IMR-90 (cell line): ENCODE measurements around the gene SYNE1. TPM values are rescaled to one million over a fixed set of nuclear protein-coding genes. Genes with fewer than 3 reads are reported as not detected.

Experiments
- ATAC-seq: fragments of 200-7000 bp; cut with Tn5 transposase; 2 replicates; pipeline ENCODE4 v1.9.1; 2020; ENCODE audit warnings: low read depth, mild to moderate bottlenecking, moderate library complexity
- BruUV-seq: library from RNA; stranded (reverse); fragments of 400-500 nt; replicated peaks from 2 replicates; lab custom pipeline; 2021; lab: Mats Ljungman, UMichigan
- CTCF ChIA-PET: fragments of 300-600 bp; formaldehyde crosslinking; extraction: SDS; loops from one replicate; lab custom pipeline; 2021; ENCODE audit warnings: antibody characterized with exemption; lab: Yijun Ruan, JAX
- POLR2A ChIA-PET: fragments of 300-600 bp; sonication (Branson Sonifier 250); formaldehyde crosslinking; loops from one replicate; lab custom pipeline; 2022; ENCODE audit warnings: antibody characterized with exemption; ENCODE audit not compliant: unreplicated experiment; lab: Charles Lee
- DNase-seq: peaks from one replicate; pipeline ENCODE4 v3.0.0; 2013
- H2AFZ ChIP-seq: replicated peaks from 2 replicates; pipeline ENCODE3; 2013; ENCODE audit warnings: low read length, mild to moderate bottlenecking; ENCODE audit not compliant: poor library complexity
- H2AK5ac ChIP-seq: 2 replicates; pipeline ENCODE4 v1.6.1; 2013; ENCODE audit warnings: low read depth, low read length, inconsistent platforms
- H2AK9ac ChIP-seq: replicated peaks from 2 replicates; pipeline ENCODE3; 2013; ENCODE audit warnings: mild to moderate bottlenecking, low read depth, low read length, moderate library complexity; ENCODE audit not compliant: poor library complexity
- H2BK120ac ChIP-seq: 2 replicates; pipeline ENCODE4 v1.6.1; 2013; ENCODE audit warnings: low read depth, low read length, inconsistent platforms
- H2BK15ac ChIP-seq: 3 replicates; pipeline ENCODE4 v1.6.1; 2013; ENCODE audit warnings: low read depth, low read length, inconsistent platforms
- H2BK20ac ChIP-seq: 2 replicates; pipeline ENCODE4 v1.6.1; 2013; ENCODE audit warnings: low read depth, mild to moderate bottlenecking, inconsistent platforms, low read length, moderate library complexity
- H2BK5ac ChIP-seq: 2 replicates; pipeline ENCODE4 v1.6.1; 2013; ENCODE audit warnings: mild to moderate bottlenecking, low read depth, low read length, inconsistent platforms; ENCODE audit not compliant: poor library complexity, severe bottlenecking
- H3K14ac ChIP-seq: replicated peaks from 2 replicates; pipeline ENCODE4 v1.6.1; 2013; ENCODE audit warnings: low read depth, low read length, inconsistent platforms
- H3K18ac ChIP-seq: 2 replicates; pipeline ENCODE4 v1.6.1; 2013; ENCODE audit warnings: low read depth, low read length, control low read depth
- H3K23ac ChIP-seq: 2 replicates; pipeline ENCODE4 v1.6.1; 2013; ENCODE audit warnings: low read depth, low read length, inconsistent platforms
- H3K27ac ChIP-seq: 2 replicates; pipeline ENCODE4 v1.5.1; 2013; ENCODE audit warnings: mild to moderate bottlenecking, control low read depth, low read length; ENCODE audit not compliant: insufficient read depth
- H3K27me3 ChIP-seq: 2 replicates; pipeline ENCODE4 v1.6.1; 2013; ENCODE audit warnings: low read length; ENCODE audit not compliant: control insufficient read depth, insufficient read depth
- H3K36me3 ChIP-seq: 2 replicates; pipeline ENCODE4 v1.6.1; 2013; ENCODE audit warnings: low read length, mixed read lengths; ENCODE audit not compliant: control insufficient read depth, insufficient read depth
- H3K4ac ChIP-seq: 2 replicates; pipeline ENCODE4 v1.6.1; 2013; ENCODE audit warnings: low read depth, low read length, inconsistent platforms
- H3K4me1 ChIP-seq: 2 replicates; pipeline ENCODE4 v1.6.1; 2013; ENCODE audit warnings: low read length, mixed read lengths; ENCODE audit not compliant: control insufficient read depth, insufficient read depth
- H3K4me2 ChIP-seq: 2 replicates; pipeline ENCODE4 v1.6.1; 2013; ENCODE audit warnings: low read depth, mild to moderate bottlenecking, control low read depth, low read length, moderate library complexity
- H3K4me3 ChIP-seq: 2 replicates; pipeline ENCODE4 v1.5.1; 2013; ENCODE audit warnings: low read depth, mild to moderate bottlenecking, control low read depth, low read length, moderate library complexity; ENCODE audit not compliant: insufficient read depth
- H3K56ac ChIP-seq: 2 replicates; pipeline ENCODE4 v1.6.1; 2013; ENCODE audit warnings: low read length, inconsistent platforms; ENCODE audit not compliant: insufficient read depth; ENCODE audit errors: extremely low read depth
- H3K79me1 ChIP-seq, 2 experiments: 2 replicates each; pipeline ENCODE4 v1.6.1; 2013; ENCODE audit warnings: low read length in 2 of 2, inconsistent platforms in 1 of 2, low read depth in 1 of 2
- H3K9ac ChIP-seq: 2 replicates; pipeline ENCODE4 v1.6.1; 2013; ENCODE audit warnings: low read depth, low read length, control low read depth
- H3K9me1 ChIP-seq: 2 replicates; pipeline ENCODE4 v1.6.1; 2013; ENCODE audit warnings: low read length, inconsistent platforms; ENCODE audit not compliant: insufficient read depth
- H3K9me3 ChIP-seq: 2 replicates; pipeline ENCODE4 v1.6.1; 2013; ENCODE audit warnings: low read length; ENCODE audit not compliant: control insufficient read depth, insufficient read depth
- H4K20me1 ChIP-seq: 2 replicates; pipeline ENCODE4 v1.6.1; 2013; ENCODE audit warnings: low read length, inconsistent platforms; ENCODE audit not compliant: insufficient read depth
- H4K5ac ChIP-seq: 2 replicates; pipeline ENCODE4 v1.6.1; 2013; ENCODE audit warnings: mild to moderate bottlenecking, low read depth, low read length, control low read depth
- H4K8ac ChIP-seq, 2 experiments: 2 replicates each; pipeline ENCODE4 v1.6.1; 2013; ENCODE audit warnings: low read depth in 2 of 2, low read length in 2 of 2, control low read depth in 1 of 2, inconsistent platforms in 1 of 2
- H4K91ac ChIP-seq: 2 replicates; pipeline ENCODE4 v1.6.1; 2013; ENCODE audit warnings: low read depth, low read length, inconsistent platforms; ENCODE audit not compliant: insufficient read depth
- BHLHE40 ChIP-seq: fragments of 150-350 bp; IDR thresholded peaks from 2 replicates; pipeline ENCODE4 v1.6.1; 2016; ENCODE audit warnings: mild to moderate bottlenecking, low read depth, low read length
- CEBPB ChIP-seq: IDR thresholded peaks from 2 replicates; pipeline ENCODE4 v1.6.1; 2012; ENCODE audit warnings: low read depth, low read length, improper control_type of control experiment
- CHD1 ChIP-seq: IDR thresholded peaks from 2 replicates; pipeline ENCODE4 v1.6.1; 2012; ENCODE audit warnings: low read depth, low read length, improper control_type of control experiment
- FOS ChIP-seq: fragments of 150-350 bp; IDR thresholded peaks from 2 replicates; pipeline ENCODE4 v1.6.1; 2016; ENCODE audit warnings: low read depth, low read length
- MAFK ChIP-seq: IDR thresholded peaks from 2 replicates; pipeline ENCODE4 v1.6.1; 2012; ENCODE audit warnings: low read depth, low read length, improper control_type of control experiment
- MAZ ChIP-seq: IDR thresholded peaks from 2 replicates; pipeline ENCODE4 v1.6.1; 2012; ENCODE audit warnings: low read depth, mild to moderate bottlenecking, low read length, improper control_type of control experiment, moderate library complexity, borderline replicate concordance
- MXI1 ChIP-seq: IDR thresholded peaks from 2 replicates; pipeline ENCODE4 v1.6.1; 2012; ENCODE audit warnings: low read depth, mild to moderate bottlenecking, low read length, moderate library complexity, borderline replicate concordance
- NFE2L2 ChIP-seq: fragments of 150-350 bp; IDR thresholded peaks from 2 replicates; pipeline ENCODE4 v1.6.1; 2016; ENCODE audit warnings: low read depth, mild to moderate bottlenecking, low read length
- POLR2A ChIP-seq: IDR thresholded peaks from 2 replicates; pipeline ENCODE4 v1.6.1; 2012; ENCODE audit warnings: mild to moderate bottlenecking, low read depth, low read length
- RAD21 ChIP-seq: IDR thresholded peaks from 2 replicates; pipeline ENCODE4 v1.6.1; 2012; ENCODE audit warnings: low read length, improper control_type of control experiment
- RCOR1 ChIP-seq: IDR thresholded peaks from 2 replicates; pipeline ENCODE4 v1.6.1; 2012; ENCODE audit warnings: mild to moderate bottlenecking, low read length, improper control_type of control experiment; ENCODE audit not compliant: insufficient replicate concordance
- RFX5 ChIP-seq: IDR thresholded peaks from 2 replicates; pipeline ENCODE4 v1.8.0; 2012; ENCODE audit warnings: low read depth, mild to moderate bottlenecking, low read length, moderate library complexity
- SMC3 ChIP-seq: fragments of 150-350 bp; IDR thresholded peaks from 2 replicates; pipeline ENCODE4 v1.6.1; 2016; ENCODE audit warnings: low read depth, mild to moderate bottlenecking, antibody characterized with exemption, low read length, moderate library complexity
- WGBS, 2 experiments: methylation state at CpG; one replicate each; pipeline versions ENCODE4 v1.1.5 to v1.1.7; 2013; ENCODE audit warnings: missing lambda C conversion rate in 2 of 2; ENCODE audit not compliant: insufficient read length in 1 of 2; ENCODE audit errors: extremely low coverage in 2 of 2; 5-methylcytosine and 5-hydroxymethylcytosine counted together
- dilution Hi-C: fragments of 300-500 bp; cut with HindIII; formaldehyde crosslinking; loops from one replicate; pipeline ENCODE4 v1.14.3; 2018; ENCODE audit warnings: low sequenced_read_pairs; ENCODE audit not compliant: unreplicated experiment
- in situ Hi-C: fragments of 300-500 bp; cut with MboI; formaldehyde crosslinking; loops from 3 replicates; pipeline ENCODE4 v1.14.3; 2019; ENCODE audit warnings: low sequenced_read_pairs, inconsistent platforms, mixed read lengths
- intact Hi-C: fragments of 100-400 bp; cut with micrococcal nuclease; formaldehyde crosslinking; loops from 2 replicates; pipeline ENCODE4 v1.10.0; 2022
- polyA plus RNA-seq, 3 experiments: library from polyadenylated mRNA; depleted of rRNA; stranded (reverse); fragments of >200 nt; gene quantifications; 2 replicates each; pipeline ENCODE4 v1.2.3, GENCODE V29; 2012; ENCODE audit warnings: low replicate concordance in 1 of 3
- total RNA-seq: library from RNA; depleted of rRNA; stranded (reverse); fragments of >200 nt; gene quantifications from 2 replicates; pipeline ENCODE4 v1.2.3, GENCODE V29; 2012
- TF ChIP-seq, protein P1 (sequence below): fragments of 150-350 bp; IDR thresholded peaks from 2 replicates; pipeline ENCODE4 v1.6.1; 2016; ENCODE audit warnings: low read depth, mild to moderate bottlenecking, low read length, moderate library complexity, borderline replicate concordance
- TF ChIP-seq, protein P2 (sequence below): conservative IDR thresholded peaks from 2 replicates; pipeline ENCODE4 v1.5.1; 2012; ENCODE audit warnings: mild to moderate bottlenecking, low read depth, low read length, improper control_type of control experiment
- TF ChIP-seq, protein P3 (sequence below): fragments of 150-350 bp; IDR thresholded peaks from 2 replicates; pipeline ENCODE4 v1.6.1; 2017; ENCODE audit warnings: mild to moderate bottlenecking, antibody characterized with exemption, low read length, low read depth

Gene SYNE1
- total and polyA plus RNA-seq, 2 of the 4 experiments (the other 2 are of a cell fraction) = 34.1 to 159 TPM

DNA sequence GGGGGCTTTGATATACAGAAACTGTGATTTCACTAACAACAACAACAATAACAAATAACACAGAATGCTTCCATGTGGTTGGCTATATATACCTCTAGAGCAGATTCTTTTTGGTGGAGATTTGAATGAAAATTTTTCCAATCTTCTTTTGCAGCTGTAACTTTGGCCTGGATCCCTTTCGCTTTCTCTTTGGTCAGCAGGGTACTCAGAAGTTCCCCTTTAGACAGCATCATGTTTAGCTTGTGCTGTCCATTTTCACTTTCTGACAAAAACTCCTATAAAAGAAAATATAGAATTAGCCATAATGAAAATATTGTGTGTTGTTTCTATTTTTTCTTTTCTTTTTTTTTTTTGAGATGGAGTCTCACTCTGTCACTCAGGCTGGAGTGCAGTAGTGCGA is 264.2 kb downstream of the SYNE1 start:
- no peak overlapping the region for H3K56ac ChIP-seq
- H3K4me3 ChIP-seq = no peak overlapping the region
- no peak overlapping the region for H3K23ac ChIP-seq
- no peaks in the 10 kb centered on the region for H3K9me3 ChIP-seq
- H3K4me2 ChIP-seq = no peak overlapping the region
- H3K27me3 ChIP-seq = no peaks in the 10 kb centered on the region
- DNase-seq = no peak
- H3K79me1 ChIP-seq = peaks cover 12 to 31% of the 10 kb centered on the region in 2 experiments
- H3K14ac ChIP-seq = no peak overlapping the region
- H2AK5ac ChIP-seq = no peak overlapping the region
- no peak overlapping the region for H2BK5ac ChIP-seq
- POLR2A ChIA-PET = no interaction called here
- no peak overlapping the region for H2BK15ac ChIP-seq
- H3K4me1 ChIP-seq = peaks cover 5% of the 10 kb centered on the region
- no peak overlapping the region for H2BK120ac ChIP-seq
- ATAC-seq = no peak
- H4K8ac ChIP-seq = no peak overlapping the region
- no CpG with 5 or more reads among the region's 2 CpGs for WGBS, 2 experiments
- no TSS peak for BruUV-seq
- no peak overlapping the region for H3K4ac ChIP-seq
- H2AFZ ChIP-seq = no peak overlapping the region
- no peak overlapping the region for H3K27ac ChIP-seq
- H4K91ac ChIP-seq = no peak overlapping the region
- CTCF ChIA-PET = interaction anchor here (1.0 kb wide), 1 partner anchor 19 kb away, joined by 3 read pairs; no protein-coding TSS in a partner anchor
- no peak overlapping the region for H4K5ac ChIP-seq
- TF ChIP-seq, protein P1, sequence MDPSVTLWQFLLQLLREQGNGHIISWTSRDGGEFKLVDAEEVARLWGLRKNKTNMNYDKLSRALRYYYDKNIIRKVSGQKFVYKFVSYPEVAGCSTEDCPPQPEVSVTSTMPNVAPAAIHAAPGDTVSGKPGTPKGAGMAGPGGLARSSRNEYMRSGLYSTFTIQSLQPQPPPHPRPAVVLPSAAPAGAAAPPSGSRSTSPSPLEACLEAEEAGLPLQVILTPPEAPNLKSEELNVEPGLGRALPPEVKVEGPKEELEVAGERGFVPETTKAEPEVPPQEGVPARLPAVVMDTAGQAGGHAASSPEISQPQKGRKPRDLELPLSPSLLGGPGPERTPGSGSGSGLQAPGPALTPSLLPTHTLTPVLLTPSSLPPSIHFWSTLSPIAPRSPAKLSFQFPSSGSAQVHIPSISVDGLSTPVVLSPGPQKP = no peak
- no peak for TF ChIP-seq NFE2L2
- no peak for TF ChIP-seq MXI1
- no peak for TF ChIP-seq CHD1
- no peak for TF ChIP-seq CEBPB
- TF ChIP-seq, protein P2, sequence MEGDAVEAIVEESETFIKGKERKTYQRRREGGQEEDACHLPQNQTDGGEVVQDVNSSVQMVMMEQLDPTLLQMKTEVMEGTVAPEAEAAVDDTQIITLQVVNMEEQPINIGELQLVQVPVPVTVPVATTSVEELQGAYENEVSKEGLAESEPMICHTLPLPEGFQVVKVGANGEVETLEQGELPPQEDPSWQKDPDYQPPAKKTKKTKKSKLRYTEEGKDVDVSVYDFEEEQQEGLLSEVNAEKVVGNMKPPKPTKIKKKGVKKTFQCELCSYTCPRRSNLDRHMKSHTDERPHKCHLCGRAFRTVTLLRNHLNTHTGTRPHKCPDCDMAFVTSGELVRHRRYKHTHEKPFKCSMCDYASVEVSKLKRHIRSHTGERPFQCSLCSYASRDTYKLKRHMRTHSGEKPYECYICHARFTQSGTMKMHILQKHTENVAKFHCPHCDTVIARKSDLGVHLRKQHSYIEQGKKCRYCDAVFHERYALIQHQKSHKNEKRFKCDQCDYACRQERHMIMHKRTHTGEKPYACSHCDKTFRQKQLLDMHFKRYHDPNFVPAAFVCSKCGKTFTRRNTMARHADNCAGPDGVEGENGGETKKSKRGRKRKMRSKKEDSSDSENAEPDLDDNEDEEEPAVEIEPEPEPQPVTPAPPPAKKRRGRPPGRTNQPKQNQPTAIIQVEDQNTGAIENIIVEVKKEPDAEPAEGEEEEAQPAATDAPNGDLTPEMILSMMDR = no peak
- TF ChIP-seq RAD21 = no peak
- no peak for TF ChIP-seq RCOR1
- no peak for TF ChIP-seq POLR2A
- no peak for TF ChIP-seq RFX5
- TF ChIP-seq, protein P3, sequence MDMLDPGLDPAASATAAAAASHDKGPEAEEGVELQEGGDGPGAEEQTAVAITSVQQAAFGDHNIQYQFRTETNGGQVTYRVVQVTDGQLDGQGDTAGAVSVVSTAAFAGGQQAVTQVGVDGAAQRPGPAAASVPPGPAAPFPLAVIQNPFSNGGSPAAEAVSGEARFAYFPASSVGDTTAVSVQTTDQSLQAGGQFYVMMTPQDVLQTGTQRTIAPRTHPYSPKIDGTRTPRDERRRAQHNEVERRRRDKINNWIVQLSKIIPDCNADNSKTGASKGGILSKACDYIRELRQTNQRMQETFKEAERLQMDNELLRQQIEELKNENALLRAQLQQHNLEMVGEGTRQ = no peak
- TF ChIP-seq FOS = no peak
- no peak for TF ChIP-seq BHLHE40
- TF ChIP-seq SMC3 = no peak
- no peak for TF ChIP-seq MAFK
- TF ChIP-seq MAZ = no peak
- intact Hi-C loops = no loop called here
- no peak overlapping the region for H2AK9ac ChIP-seq
- H3K9me1 ChIP-seq = no peaks in the 10 kb centered on the region; the same call in 1 of the 2 replicates
- peaks cover 26% of the 10 kb centered on the region for H3K36me3 ChIP-seq
- dilution Hi-C loops = no loop called here
- H3K18ac ChIP-seq = no peak overlapping the region
- H3K9ac ChIP-seq = no peak overlapping the region
- peaks cover 3% of the 10 kb centered on the region; the same call in 1 of the 2 replicates for H4K20me1 ChIP-seq
- in situ Hi-C loops = no loop called here
- no peak overlapping the region for H2BK20ac ChIP-seq
